SH-SY5Y (cell line): ENCODE results near the gene ATPAF2.

ENCODE experiments used
- GATA2 ChIP-seq: IDR thresholded peaks from 2 replicates; pipeline ENCODE4 v1.6.1; 2011; ENCODE audit warnings: mild to moderate bottlenecking, low read depth, low read length
- GATA3 ChIP-seq: IDR thresholded peaks from 2 replicates; pipeline ENCODE4 v1.6.1; 2011; ENCODE audit warnings: low read depth, mild to moderate bottlenecking, low read length, moderate library complexity

- no peak for TF ChIP-seq GATA2
- no peak for TF ChIP-seq GATA3
These were observed 31.9 kb upstream of the ATPAF2 start for GRCh38 chr17:18070861-18071340.
